GM23248 (cell line): ENCODE measurements around the gene PRRT3.

Source experiments
- EZH2 ChIP-seq: fragments of 200-600 bp; sonication (generic); IDR thresholded peaks from 2 replicates; pipeline ENCODE4 v1.6.1; 2018; ENCODE audit warnings: antibody characterized with exemption, mild to moderate bottlenecking; ENCODE audit not compliant: insufficient read depth, poor library complexity, severe bottlenecking
- EZH2phosphoT487 ChIP-seq: fragments of 200-600 bp; sonication (generic); IDR thresholded peaks from 2 replicates; pipeline ENCODE4 v1.6.1; 2018; ENCODE audit warnings: antibody characterized with exemption, moderate library complexity, mild to moderate bottlenecking, low read depth; ENCODE audit not compliant: insufficient read depth

GRCh38 chr3:9916346-9916733, 35.9 kb downstream of the PRRT3 start:
- TF ChIP-seq EZH2 (no peak), EZH2phosphoT487 (no peak)
